ENCODE results near the gene DBP. TPM values are rescaled to one million over a fixed set of nuclear protein-coding genes. Genes with fewer than 3 reads are reported as not detected.

Gene DBP
- total and polyA plus RNA-seq, 2 of the 13 experiments (the other 11 are each of a cell fraction or from before 2014, with no cell fraction given), result 1.7 to 5.8 TPM

GRCh38 chr19:48618916-48619691 lies 18.1 kb downstream of the DBP start, which contains the start of the genes RPL18 and SPHK2 (continued):
- TF ChIP-seq TIGD3 (CRISPR knock-in tag; IDR thresholded peaks at IDR 0.05; ENCODE audit: borderline replicate concordance) (no peak), SALL2 (CRISPR knock-in tag; IDR thresholded peaks at IDR 0.05) (peak; percentile 93; the same call in 1 of the 2 replicates), ZNF329 (CRISPR knock-in tag; IDR thresholded peaks at IDR 0.05; ENCODE audit: low read depth) (peak; percentile 63), STAT6 (CRISPR knock-in tag; IDR thresholded peaks at IDR 0.05; ENCODE audit: borderline replicate concordance) (peak; percentile 92; the same call in 1 of the 2 replicates), SRSF1 (optimal IDR thresholded peaks at IDR 0.05; ENCODE audit: low read depth, low read length) (peak; percentile 100), NCOA2 (CRISPR knock-in tag; IDR thresholded peaks at IDR 0.05) (peak; percentile 63), SAP130 (CRISPR knock-in tag; IDR thresholded peaks at IDR 0.05; ENCODE audit: low read depth) (peak; percentile 97), SIX1 (CRISPR knock-in tag; IDR thresholded peaks at IDR 0.05; ENCODE audit: borderline replicate concordance) (no peak), RARG (CRISPR knock-in tag; IDR thresholded peaks at IDR 0.05; ENCODE audit: low read depth) (no peak), TEAD2 (CRISPR knock-in tag; IDR thresholded peaks at IDR 0.05) (no peak), TOPORS (CRISPR knock-in tag; IDR thresholded peaks at IDR 0.05) (peak; percentile 34; the same call in 1 of the 2 replicates), NR2C2 (CRISPR knock-in tag; IDR thresholded peaks at IDR 0.05; ENCODE audit: borderline replicate concordance) (peak; percentile 89), MLLT10 (CRISPR knock-in tag; IDR thresholded peaks at IDR 0.05) (no peak), EP300 (IDR thresholded peaks at IDR 0.05; ENCODE audit: low read depth in 2 of 2, low read length in 2 of 2) (peak in 1 of 2 experiments; percentile 32; a peak in 1 of 4 replicates), EP300 (CRISPR knock-in tag; IDR thresholded peaks at IDR 0.05; ENCODE audit: borderline replicate concordance) (peak; percentile 42; the same call in 1 of the 2 replicates), RXRA (CRISPR knock-in tag; IDR thresholded peaks at IDR 0.05) (peak; percentile 89), RFX1 (IDR thresholded peaks at IDR 0.05) (peak; percentile 17; the same call in 1 of the 2 replicates), ZNF616 (CRISPR knock-in tag; IDR thresholded peaks at IDR 0.05; ENCODE audit: low read depth) (no peak), POLR2G (IDR thresholded peaks at IDR 0.05; ENCODE audit: low read depth, low read length) (peak; percentile 99), PBX3 (CRISPR knock-in tag; IDR thresholded peaks at IDR 0.05; ENCODE audit: borderline replicate concordance) (no peak)
- TF ChIP-seq, protein P1, sequence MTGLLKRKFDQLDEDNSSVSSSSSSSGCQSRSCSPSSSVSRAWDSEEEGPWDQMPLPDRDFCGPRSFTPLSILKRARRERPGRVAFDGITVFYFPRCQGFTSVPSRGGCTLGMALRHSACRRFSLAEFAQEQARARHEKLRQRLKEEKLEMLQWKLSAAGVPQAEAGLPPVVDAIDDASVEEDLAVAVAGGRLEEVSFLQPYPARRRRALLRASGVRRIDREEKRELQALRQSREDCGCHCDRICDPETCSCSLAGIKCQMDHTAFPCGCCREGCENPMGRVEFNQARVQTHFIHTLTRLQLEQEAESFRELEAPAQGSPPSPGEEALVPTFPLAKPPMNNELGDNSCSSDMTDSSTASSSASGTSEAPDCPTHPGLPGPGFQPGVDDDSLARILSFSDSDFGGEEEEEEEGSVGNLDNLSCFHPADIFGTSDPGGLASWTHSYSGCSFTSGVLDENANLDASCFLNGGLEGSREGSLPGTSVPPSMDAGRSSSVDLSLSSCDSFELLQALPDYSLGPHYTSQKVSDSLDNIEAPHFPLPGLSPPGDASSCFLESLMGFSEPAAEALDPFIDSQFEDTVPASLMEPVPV (CRISPR knock-in tag; IDR thresholded peaks at IDR 0.05), result no peak; the same call in none of the 2 replicates

Data from HepG2 (cell line).